ENCODE results near the gene CLIC5. TPM values are rescaled to one million over a fixed set of nuclear protein-coding genes. Genes with fewer than 3 reads are reported as not detected.

CLIC5 gene
- total and polyA plus RNA-seq, 2 donors: 0.85 to 2.1 TPM

DNA sequence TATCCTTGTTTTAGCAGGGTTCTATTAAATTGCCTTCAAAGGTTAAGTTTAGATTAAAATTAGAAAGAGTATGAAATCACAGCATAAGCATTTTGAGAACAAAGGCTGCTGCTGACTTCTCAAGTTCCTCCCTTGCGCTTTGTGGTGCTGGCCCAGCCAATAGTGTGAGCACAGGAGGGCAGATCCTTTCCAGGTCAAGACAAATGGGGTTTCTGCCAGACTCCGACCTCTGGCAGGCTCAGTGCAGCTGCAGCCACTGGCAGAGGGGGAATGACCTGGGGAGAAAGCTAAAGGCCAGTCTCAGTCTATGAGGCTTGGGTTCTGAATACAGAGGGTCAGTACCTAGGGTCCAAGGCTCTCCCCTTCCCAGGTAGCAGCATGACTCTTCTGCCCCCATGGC lies 27.0 kb downstream of the CLIC5 start:
- Histone ChIP-seq H3K27ac (ENCODE audit: low read depth in 1 of 2, low read length in 1 of 2) (no peak overlapping the region), H3K27me3 (ENCODE audit: control insufficient read depth in 2 of 2, insufficient read depth in 1 of 2, low read length in 1 of 2) (no peaks in the 10 kb centered on the region), H3K4me1 (ENCODE audit: control insufficient read depth in 2 of 2, insufficient read depth in 2 of 2, low read length in 2 of 2) (no peaks in the 10 kb centered on the region), H3K36me3 (ENCODE audit: control insufficient read depth in 2 of 2, insufficient read depth in 2 of 2, low read length in 1 of 2) (no peaks in the 10 kb centered on the region), H3K4me3 (ENCODE audit: low read length in 2 of 2) (no peak overlapping the region), H3K9me3 (ENCODE audit: control insufficient read depth in 2 of 2, insufficient read depth in 1 of 2, low read length in 1 of 2) (no peaks in the 10 kb centered on the region)
- DNase-seq (ENCODE audit: low read depth in 6 of 9, low spot score in 9 of 9): no peak
- 93% methylated on average over 2 of the region's 2 CpGs for WGBS

- DNase-seq (ENCODE audit: low read depth in 6 of 9, low spot score in 9 of 9): no peak
- no peaks in the 10 kb centered on the region for H3K27me3 ChIP-seq (ENCODE audit: control insufficient read depth in 2 of 2, insufficient read depth in 1 of 2, low read length in 1 of 2)
- H3K4me1 ChIP-seq (ENCODE audit: control insufficient read depth in 2 of 2, insufficient read depth in 2 of 2, low read length in 2 of 2): no peaks in the 10 kb centered on the region
- WGBS: 100% methylated on average over 1 of the region's 1 CpG
- H3K36me3 ChIP-seq (ENCODE audit: control insufficient read depth in 2 of 2, insufficient read depth in 2 of 2, low read length in 1 of 2): no peaks in the 10 kb centered on the region
- no peak overlapping the region for H3K4me3 ChIP-seq (ENCODE audit: low read length in 2 of 2)
- no peaks in the 10 kb centered on the region for H3K9me3 ChIP-seq (ENCODE audit: control insufficient read depth in 2 of 2, insufficient read depth in 1 of 2, low read length in 1 of 2)
- H3K27ac ChIP-seq (ENCODE audit: low read depth in 1 of 2, low read length in 1 of 2): no peak overlapping the region
These were observed 27.8 kb downstream of the CLIC5 start for GRCh38 chr6:45987856-45988255.

- H3K27ac ChIP-seq (ENCODE audit: low read depth in 1 of 2, low read length in 1 of 2): no peak overlapping the region
- H3K36me3 ChIP-seq (ENCODE audit: control insufficient read depth in 2 of 2, insufficient read depth in 2 of 2, low read length in 1 of 2): no peaks in the 10 kb centered on the region
- DNase-seq (ENCODE audit: low read depth in 6 of 9, low spot score in 9 of 9): no peak
- H3K4me3 ChIP-seq (ENCODE audit: low read length in 2 of 2): no peak overlapping the region
- H3K27me3 ChIP-seq (ENCODE audit: control insufficient read depth in 2 of 2, insufficient read depth in 1 of 2, low read length in 1 of 2): no peaks in the 10 kb centered on the region
- H3K4me1 ChIP-seq (ENCODE audit: control insufficient read depth in 2 of 2, insufficient read depth in 2 of 2, low read length in 2 of 2): no peaks in the 10 kb centered on the region
- no peaks in the 10 kb centered on the region for H3K9me3 ChIP-seq (ENCODE audit: control insufficient read depth in 2 of 2, insufficient read depth in 1 of 2, low read length in 1 of 2)
These were observed 28.9 kb downstream of the CLIC5 start for GRCh38 chr6:45986746-45987274.

- WGBS: 87% methylated on average over 5 of the region's 5 CpGs
- Histone ChIP-seq H3K36me3 (ENCODE audit: control insufficient read depth in 2 of 2, insufficient read depth in 2 of 2, low read length in 1 of 2) (no peaks in the 10 kb centered on the region), H3K9me3 (ENCODE audit: control insufficient read depth in 2 of 2, insufficient read depth in 1 of 2, low read length in 1 of 2) (no peaks in the 10 kb centered on the region), H3K4me1 (ENCODE audit: control insufficient read depth in 2 of 2, insufficient read depth in 2 of 2, low read length in 2 of 2) (no peaks in the 10 kb centered on the region), H3K27me3 (ENCODE audit: control insufficient read depth in 2 of 2, insufficient read depth in 1 of 2, low read length in 1 of 2) (no peaks in the 10 kb centered on the region), H3K27ac (ENCODE audit: low read depth in 1 of 2, low read length in 1 of 2) (no peak overlapping the region), H3K4me3 (ENCODE audit: low read length in 2 of 2) (no peak overlapping the region)
- no peak for DNase-seq (ENCODE audit: low read depth in 6 of 9, low spot score in 9 of 9)
These were observed 30.8 kb downstream of the CLIC5 start for GRCh38 chr6:45984788-45985425.

GRCh38 chr6:45984347-45984746 lies 31.3 kb downstream of the CLIC5 start:
- H3K27ac ChIP-seq (ENCODE audit: low read depth in 1 of 2, low read length in 1 of 2): no peak overlapping the region
- H3K9me3 ChIP-seq (ENCODE audit: control insufficient read depth in 2 of 2, insufficient read depth in 1 of 2, low read length in 1 of 2): no peaks in the 10 kb centered on the region
- WGBS: 97% methylated on average over 7 of the region's 7 CpGs
- DNase-seq (ENCODE audit: low read depth in 6 of 9, low spot score in 9 of 9): no peak
- H3K36me3 ChIP-seq (ENCODE audit: control insufficient read depth in 2 of 2, insufficient read depth in 2 of 2, low read length in 1 of 2): no peaks in the 10 kb centered on the region
- H3K4me1 ChIP-seq (ENCODE audit: control insufficient read depth in 2 of 2, insufficient read depth in 2 of 2, low read length in 2 of 2): no peaks in the 10 kb centered on the region
- H3K27me3 ChIP-seq (ENCODE audit: control insufficient read depth in 2 of 2, insufficient read depth in 1 of 2, low read length in 1 of 2): no peaks in the 10 kb centered on the region
- H3K4me3 ChIP-seq (ENCODE audit: low read length in 2 of 2): no peak overlapping the region

DNA sequence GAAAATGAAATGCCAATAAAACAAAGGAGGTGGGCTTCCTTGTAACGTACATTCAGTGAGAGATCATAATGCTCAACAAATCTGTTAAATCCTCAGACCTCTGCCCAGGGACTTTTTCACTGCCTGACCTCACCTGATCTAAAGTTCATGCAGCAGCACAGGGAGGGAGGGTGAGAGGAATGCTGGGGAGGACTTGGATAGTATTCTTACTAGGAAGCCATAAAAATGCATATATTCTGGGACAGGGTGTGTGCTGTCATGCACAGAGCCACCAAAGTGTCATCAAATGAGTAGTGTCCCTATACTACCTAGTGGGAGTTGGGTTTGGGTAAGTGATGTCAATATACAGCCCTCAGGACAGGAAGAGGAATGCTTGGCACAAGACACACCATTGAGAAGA lies 32.6 kb downstream of the CLIC5 start:
- DNase-seq (ENCODE audit: low read depth in 6 of 9, low spot score in 9 of 9): no peak
- Histone ChIP-seq H3K4me1 (ENCODE audit: control insufficient read depth in 2 of 2, insufficient read depth in 2 of 2, low read length in 2 of 2) (no peaks in the 10 kb centered on the region), H3K27ac (ENCODE audit: low read depth in 1 of 2, low read length in 1 of 2) (no peak overlapping the region), H3K27me3 (ENCODE audit: control insufficient read depth in 2 of 2, insufficient read depth in 1 of 2, low read length in 1 of 2) (no peaks in the 10 kb centered on the region), H3K36me3 (ENCODE audit: control insufficient read depth in 2 of 2, insufficient read depth in 2 of 2, low read length in 1 of 2) (no peaks in the 10 kb centered on the region), H3K4me3 (ENCODE audit: low read length in 2 of 2) (no peak overlapping the region), H3K9me3 (ENCODE audit: control insufficient read depth in 2 of 2, insufficient read depth in 1 of 2, low read length in 1 of 2) (no peaks in the 10 kb centered on the region)
- 100% methylated on average over 1 of the region's 1 CpG for WGBS

DNA sequence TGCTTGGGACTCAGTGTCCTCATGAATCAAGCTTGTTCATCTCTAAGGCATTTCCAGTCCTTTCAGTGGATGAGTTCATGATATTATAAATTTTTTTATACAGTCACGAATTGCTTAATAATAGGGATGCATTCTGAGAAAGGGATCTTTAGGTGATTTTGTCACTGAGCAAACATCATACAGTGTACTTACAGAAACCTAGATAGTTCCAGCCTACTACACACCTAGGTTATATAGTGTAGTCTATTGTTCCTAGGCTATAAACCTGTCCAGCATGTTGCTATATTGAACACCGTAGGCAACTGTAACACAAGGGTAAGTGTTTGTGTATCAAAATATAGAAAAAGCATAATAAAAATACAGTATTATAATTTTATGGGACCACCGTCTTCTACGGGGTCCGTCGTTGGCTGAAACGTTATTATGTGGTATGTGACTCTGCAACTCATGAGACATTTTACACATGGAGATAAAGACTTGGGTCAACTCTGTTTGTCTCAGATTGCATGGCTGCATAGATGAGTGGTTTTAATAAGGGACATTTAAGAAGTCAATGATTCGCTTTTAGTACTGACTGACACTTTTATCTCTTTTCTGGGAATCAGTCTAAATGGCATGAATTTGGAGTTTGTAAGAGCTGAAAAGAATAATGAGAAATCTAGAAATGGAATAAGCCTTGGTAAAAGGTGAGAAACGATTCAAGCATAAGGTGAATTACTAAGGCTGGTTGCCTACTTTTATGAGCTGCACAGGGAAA lies 33.2 kb downstream of the CLIC5 start:
- 96% methylated on average over 9 of the region's 9 CpGs for WGBS
- H3K27ac ChIP-seq (ENCODE audit: low read depth in 1 of 2, low read length in 1 of 2): no peak overlapping the region

GRCh38 chr6:45981046-45981445 lies 34.6 kb downstream of the CLIC5 start:
- no peak for DNase-seq (ENCODE audit: low read depth in 6 of 9, low spot score in 9 of 9)
- Histone ChIP-seq H3K36me3 (ENCODE audit: control insufficient read depth in 2 of 2, insufficient read depth in 2 of 2, low read length in 1 of 2) (no peaks in the 10 kb centered on the region), H3K4me1 (ENCODE audit: control insufficient read depth in 2 of 2, insufficient read depth in 2 of 2, low read length in 2 of 2) (no peaks in the 10 kb centered on the region), H3K27ac (ENCODE audit: low read depth in 1 of 2, low read length in 1 of 2) (no peak overlapping the region), H3K4me3 (ENCODE audit: low read length in 2 of 2) (no peak overlapping the region), H3K27me3 (ENCODE audit: control insufficient read depth in 2 of 2, insufficient read depth in 1 of 2, low read length in 1 of 2) (no peaks in the 10 kb centered on the region), H3K9me3 (ENCODE audit: control insufficient read depth in 2 of 2, insufficient read depth in 1 of 2, low read length in 1 of 2) (no peaks in the 10 kb centered on the region)
- 92% methylated on average over 3 of the region's 3 CpGs for WGBS

More for the DNA sequence above, 33.2 kb downstream of the CLIC5 start:
- H3K36me3 ChIP-seq (ENCODE audit: control insufficient read depth in 2 of 2, insufficient read depth in 2 of 2, low read length in 1 of 2): no peaks in the 10 kb centered on the region
- H3K27me3 ChIP-seq (ENCODE audit: control insufficient read depth in 2 of 2, insufficient read depth in 1 of 2, low read length in 1 of 2): no peaks in the 10 kb centered on the region
- H3K9me3 ChIP-seq (ENCODE audit: control insufficient read depth in 2 of 2, insufficient read depth in 1 of 2, low read length in 1 of 2): no peaks in the 10 kb centered on the region
- H3K4me3 ChIP-seq (ENCODE audit: low read length in 2 of 2): no peak overlapping the region
- no peaks in the 10 kb centered on the region for H3K4me1 ChIP-seq (ENCODE audit: control insufficient read depth in 2 of 2, insufficient read depth in 2 of 2, low read length in 2 of 2)
- DNase-seq (ENCODE audit: low read depth in 6 of 9, low spot score in 9 of 9): no peak

- Histone ChIP-seq H3K27me3 (ENCODE audit: control insufficient read depth in 2 of 2, insufficient read depth in 1 of 2, low read length in 1 of 2) (no peaks in the 10 kb centered on the region), H3K27ac (ENCODE audit: low read depth in 1 of 2, low read length in 1 of 2) (no peak overlapping the region), H3K4me1 (ENCODE audit: control insufficient read depth in 2 of 2, insufficient read depth in 2 of 2, low read length in 2 of 2) (no peaks in the 10 kb centered on the region), H3K9me3 (ENCODE audit: control insufficient read depth in 2 of 2, insufficient read depth in 1 of 2, low read length in 1 of 2) (no peaks in the 10 kb centered on the region), H3K36me3 (ENCODE audit: control insufficient read depth in 2 of 2, insufficient read depth in 2 of 2, low read length in 1 of 2) (no peaks in the 10 kb centered on the region), H3K4me3 (ENCODE audit: low read length in 2 of 2) (no peak overlapping the region)
- DNase-seq (ENCODE audit: low read depth in 6 of 9, low spot score in 9 of 9): no peak
- WGBS: 91% methylated on average over 2 of the region's 2 CpGs
These were observed 36.3 kb downstream of the CLIC5 start for GRCh38 chr6:45979311-45979710.
